ENCODE data around the gene C3orf38. TPM values are rescaled to one million over a fixed set of nuclear protein-coding genes. Genes with fewer than 3 reads are reported as not detected.

The C3orf38 gene
- polyA plus RNA-seq, 2 donors: 4.7 to 8.2 TPM

DNA sequence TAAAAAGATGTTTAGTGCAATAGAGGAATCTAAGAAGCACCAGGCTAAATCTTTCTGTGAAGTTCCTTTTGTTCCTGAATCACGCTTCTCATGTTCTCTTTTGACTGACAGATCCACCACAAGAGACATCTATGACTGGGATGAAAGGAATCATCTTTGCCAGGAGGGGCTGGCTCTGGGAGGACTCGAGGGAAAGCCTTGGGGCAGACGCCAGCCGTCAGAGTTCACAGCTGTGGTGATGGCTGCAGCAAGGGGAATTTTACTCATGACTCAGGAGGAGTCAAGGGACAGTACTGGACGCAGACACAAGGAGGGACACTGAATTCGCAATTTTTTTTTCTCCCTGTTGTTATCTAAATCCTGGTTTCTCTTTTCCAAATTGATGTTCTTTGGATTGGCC, 38.7 kb downstream of the C3orf38 start:
- 78 to 80% methylated on average over 6 of the region's 6 CpGs for WGBS, 2 donors
- no peaks in the 10 kb centered on the region for H3K4me1 ChIP-seq (ENCODE audit: control insufficient read depth in 2 of 2, insufficient read depth in 2 of 2, low read length in 1 of 2)
- no peaks in the 10 kb centered on the region for H3K9me3 ChIP-seq (ENCODE audit: control insufficient read depth in 2 of 2, insufficient read depth in 1 of 2, low read depth in 1 of 2, low read length in 1 of 2)
- no peaks in the 10 kb centered on the region for H3K27me3 ChIP-seq (ENCODE audit: control insufficient read depth in 1 of 2, insufficient read depth in 2 of 2, low read length in 2 of 2)
- H3K27ac ChIP-seq (ENCODE audit: low read depth in 2 of 2, low read length in 1 of 2): no peak overlapping the region
- H3K4me3 ChIP-seq (ENCODE audit: low read depth in 1 of 2, low read length in 2 of 2): no peak overlapping the region
- H3K36me3 ChIP-seq (ENCODE audit: control insufficient read depth in 2 of 2, insufficient read depth in 2 of 2, low read length in 1 of 2): no peaks in the 10 kb centered on the region

DNA sequence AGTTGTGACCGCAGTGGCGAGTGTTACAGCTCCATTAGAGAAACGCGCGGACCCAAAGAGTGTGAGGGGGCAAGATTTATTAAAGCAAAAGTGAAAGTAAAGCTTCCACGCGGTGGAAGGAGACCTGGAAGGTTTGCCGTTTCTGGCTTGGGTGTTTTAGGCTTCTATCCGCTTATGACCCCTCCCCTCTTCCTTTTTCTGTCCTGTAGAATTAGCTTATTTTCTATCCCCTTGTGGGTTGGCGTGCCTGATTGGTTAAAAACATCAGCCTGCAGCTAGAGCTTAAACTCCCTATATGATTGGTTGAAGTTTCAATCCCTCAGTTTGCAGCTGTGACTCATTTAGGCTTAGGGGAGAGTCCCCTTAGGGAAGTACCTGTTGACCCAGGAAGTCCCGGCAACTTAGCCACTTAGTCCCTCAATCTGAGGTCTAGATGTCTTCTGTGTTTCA, 39.6 kb downstream of the C3orf38 start:
- Histone ChIP-seq H3K27ac (ENCODE audit: low read depth in 2 of 2, low read length in 1 of 2) (no peak overlapping the region), H3K4me1 (ENCODE audit: control insufficient read depth in 2 of 2, insufficient read depth in 2 of 2, low read length in 1 of 2) (no peaks in the 10 kb centered on the region), H3K36me3 (ENCODE audit: control insufficient read depth in 2 of 2, insufficient read depth in 2 of 2, low read length in 1 of 2) (no peaks in the 10 kb centered on the region), H3K4me3 (ENCODE audit: low read depth in 1 of 2, low read length in 2 of 2) (no peak overlapping the region), H3K9me3 (ENCODE audit: control insufficient read depth in 2 of 2, insufficient read depth in 1 of 2, low read depth in 1 of 2, low read length in 1 of 2) (no peaks in the 10 kb centered on the region), H3K27me3 (ENCODE audit: control insufficient read depth in 1 of 2, insufficient read depth in 2 of 2, low read length in 2 of 2) (no peaks in the 10 kb centered on the region)
- 89 to 91% methylated on average over 11 of the region's 11 CpGs for WGBS, 2 donors

DNA sequence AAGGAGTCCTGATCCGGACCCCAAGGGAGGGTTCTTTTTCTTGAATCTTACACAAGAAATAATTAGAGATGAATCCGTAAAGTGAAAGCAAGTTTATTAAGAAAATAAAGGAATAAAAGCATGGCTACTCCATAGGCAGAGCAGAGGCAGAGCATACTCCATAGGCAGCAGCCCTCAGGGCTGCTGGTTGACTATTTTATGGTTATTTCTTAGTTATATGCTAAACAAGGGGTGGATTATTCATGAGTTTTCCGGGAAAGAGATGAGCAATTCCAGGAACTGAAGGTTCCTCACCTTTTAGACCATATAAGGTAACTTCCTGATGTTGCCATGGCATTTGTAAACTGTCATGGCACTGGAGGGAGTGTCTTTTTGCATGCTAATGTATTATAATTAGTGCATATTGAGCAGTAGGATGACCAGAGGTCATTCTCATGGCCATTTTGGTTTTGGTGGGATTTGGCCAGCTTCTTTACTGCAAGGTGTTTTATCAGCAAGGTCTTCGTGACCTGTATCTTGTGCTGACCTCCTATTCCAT, 42.2 kb downstream of the C3orf38 start:
- Histone ChIP-seq H3K27me3 (ENCODE audit: control insufficient read depth in 1 of 2, insufficient read depth in 2 of 2, low read length in 2 of 2) (no peaks in the 10 kb centered on the region), H3K9me3 (ENCODE audit: control insufficient read depth in 2 of 2, insufficient read depth in 1 of 2, low read depth in 1 of 2, low read length in 1 of 2) (no peaks in the 10 kb centered on the region), H3K4me3 (ENCODE audit: low read depth in 1 of 2, low read length in 2 of 2) (no peak overlapping the region), H3K4me1 (ENCODE audit: control insufficient read depth in 2 of 2, insufficient read depth in 2 of 2, low read length in 1 of 2) (no peaks in the 10 kb centered on the region), H3K27ac (ENCODE audit: low read depth in 2 of 2, low read length in 1 of 2) (no peak overlapping the region), H3K36me3 (ENCODE audit: control insufficient read depth in 2 of 2, insufficient read depth in 2 of 2, low read length in 1 of 2) (no peaks in the 10 kb centered on the region)
- 79 to 80% methylated on average over 4 of the region's 4 CpGs for WGBS, 2 donors

DNA sequence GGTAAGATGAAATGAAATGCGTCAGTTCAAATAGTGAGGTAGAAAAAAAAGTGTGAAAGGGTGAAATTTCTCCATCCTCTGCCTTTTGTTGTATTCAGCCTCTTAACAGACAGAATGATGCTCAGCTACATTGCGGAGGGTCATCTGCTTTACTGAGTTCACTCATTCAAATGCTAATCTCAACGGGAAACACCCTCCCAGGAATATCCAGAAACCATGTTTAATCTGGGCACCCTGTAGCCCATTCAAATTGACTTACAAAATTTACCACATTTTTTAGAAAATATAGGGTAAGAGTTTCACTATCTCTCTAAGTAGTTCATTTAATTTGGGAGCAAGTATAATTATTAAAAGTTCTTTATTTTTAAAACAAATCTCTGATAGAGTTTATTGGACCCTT, 42.9 kb downstream of the C3orf38 start:
- no peaks in the 10 kb centered on the region for H3K36me3 ChIP-seq (ENCODE audit: control insufficient read depth in 2 of 2, insufficient read depth in 2 of 2, low read length in 1 of 2)
- H3K27ac ChIP-seq (ENCODE audit: low read depth in 2 of 2, low read length in 1 of 2): no peak overlapping the region
- no peaks in the 10 kb centered on the region for H3K27me3 ChIP-seq (ENCODE audit: control insufficient read depth in 1 of 2, insufficient read depth in 2 of 2, low read length in 2 of 2)
- 57 to 64% methylated on average over 3 of the region's 3 CpGs for WGBS, 2 donors
- no peak overlapping the region for H3K4me3 ChIP-seq (ENCODE audit: low read depth in 1 of 2, low read length in 2 of 2)
- H3K4me1 ChIP-seq (ENCODE audit: control insufficient read depth in 2 of 2, insufficient read depth in 2 of 2, low read length in 1 of 2): no peaks in the 10 kb centered on the region
- no peaks in the 10 kb centered on the region for H3K9me3 ChIP-seq (ENCODE audit: control insufficient read depth in 2 of 2, insufficient read depth in 1 of 2, low read depth in 1 of 2, low read length in 1 of 2)

DNA sequence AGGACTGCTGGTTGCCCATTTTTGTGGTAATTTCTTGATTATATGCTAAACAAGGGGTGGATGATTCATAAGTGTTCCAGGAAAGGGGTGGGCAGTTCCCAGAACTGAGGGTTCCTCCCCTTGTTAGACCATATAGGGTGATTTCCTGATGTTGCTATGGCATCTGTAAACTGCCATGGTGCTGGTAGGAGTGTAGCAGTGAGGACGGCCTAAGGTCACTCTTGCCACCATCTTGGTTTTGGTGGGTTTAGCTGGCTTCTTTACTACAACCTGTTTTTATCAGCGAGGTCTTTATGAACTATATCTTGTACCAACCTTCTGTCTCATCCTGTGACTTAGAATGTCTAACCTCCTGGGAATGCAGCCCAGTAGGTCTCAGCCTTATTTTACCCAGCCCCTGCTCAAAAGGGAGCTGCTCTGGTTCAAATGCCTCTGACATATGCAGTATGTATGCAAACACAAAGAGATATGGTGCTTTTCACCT, 46.2 kb downstream of the C3orf38 start:
- 86 to 88% methylated on average over 2 of the region's 2 CpGs for WGBS, 2 donors
- no peak overlapping the region for H3K4me3 ChIP-seq (ENCODE audit: low read depth in 1 of 2, low read length in 2 of 2)

DNA sequence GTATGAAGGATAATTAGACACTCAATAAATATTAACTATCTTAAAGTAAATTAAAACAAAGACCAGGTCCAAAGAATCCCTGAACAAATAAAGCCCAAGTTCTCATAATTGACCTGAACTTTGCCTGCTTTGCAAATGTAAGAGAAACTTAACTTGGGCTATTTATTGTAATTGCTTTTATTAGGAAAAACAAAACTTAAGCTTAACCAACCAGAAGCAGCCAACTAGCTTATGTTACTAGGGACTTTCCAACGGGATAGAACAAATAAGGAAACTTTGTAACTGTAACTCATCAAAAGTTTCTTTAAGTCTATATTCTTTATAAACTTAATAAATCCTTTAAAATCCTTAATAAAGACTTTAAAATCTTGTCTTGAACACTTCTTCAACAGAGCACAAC, 48.4 kb downstream of the C3orf38 start:
- WGBS, 2 donors: 28 to 36% methylated on average over 1 of the region's 1 CpG

More for the DNA sequence above, 46.2 kb downstream of the C3orf38 start:
- no peaks in the 10 kb centered on the region for H3K27me3 ChIP-seq (ENCODE audit: control insufficient read depth in 1 of 2, insufficient read depth in 2 of 2, low read length in 2 of 2)
- H3K9me3 ChIP-seq (ENCODE audit: control insufficient read depth in 2 of 2, insufficient read depth in 1 of 2, low read depth in 1 of 2, low read length in 1 of 2): no peaks in the 10 kb centered on the region
- H3K27ac ChIP-seq (ENCODE audit: low read depth in 2 of 2, low read length in 1 of 2): no peak overlapping the region
- no peaks in the 10 kb centered on the region for H3K36me3 ChIP-seq (ENCODE audit: control insufficient read depth in 2 of 2, insufficient read depth in 2 of 2, low read length in 1 of 2)
- H3K4me1 ChIP-seq (ENCODE audit: control insufficient read depth in 2 of 2, insufficient read depth in 2 of 2, low read length in 1 of 2): no peaks in the 10 kb centered on the region

DNA sequence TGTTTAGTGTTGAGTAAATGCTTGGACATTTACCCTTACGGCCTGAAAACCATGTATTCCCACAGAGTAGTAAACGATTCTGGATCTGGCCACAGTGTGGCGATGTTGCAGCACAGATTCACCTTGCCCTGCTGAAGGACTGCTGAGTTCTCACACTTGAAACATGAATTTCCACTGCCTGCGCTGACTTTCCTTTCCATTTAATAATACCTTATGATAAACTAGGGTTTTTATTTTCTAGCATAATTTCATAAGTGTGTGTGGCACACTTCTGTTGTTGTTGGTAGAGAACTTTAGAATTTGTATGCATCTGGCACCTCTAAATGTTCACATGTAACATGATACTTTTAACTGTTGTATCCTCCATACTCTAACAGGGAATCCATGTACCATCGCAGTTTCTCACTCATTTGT, 53.9 kb downstream of the C3orf38 start:
- Histone ChIP-seq H3K9me3 (ENCODE audit: control insufficient read depth in 2 of 2, insufficient read depth in 1 of 2, low read depth in 1 of 2, low read length in 1 of 2) (no peaks in the 10 kb centered on the region), H3K27me3 (ENCODE audit: control insufficient read depth in 1 of 2, insufficient read depth in 2 of 2, low read length in 2 of 2) (no peaks in the 10 kb centered on the region), H3K4me1 (ENCODE audit: control insufficient read depth in 2 of 2, insufficient read depth in 2 of 2, low read length in 1 of 2) (no peaks in the 10 kb centered on the region), H3K36me3 (ENCODE audit: control insufficient read depth in 2 of 2, insufficient read depth in 2 of 2, low read length in 1 of 2) (no peaks in the 10 kb centered on the region), H3K27ac (ENCODE audit: low read depth in 2 of 2, low read length in 1 of 2) (no peak overlapping the region), H3K4me3 (ENCODE audit: low read depth in 1 of 2, low read length in 2 of 2) (no peak overlapping the region)
- WGBS, 2 donors: 11 to 15% methylated on average over 5 of the region's 5 CpGs

More for the DNA sequence above, 48.4 kb downstream of the C3orf38 start:
- no peaks in the 10 kb centered on the region for H3K36me3 ChIP-seq (ENCODE audit: control insufficient read depth in 2 of 2, insufficient read depth in 2 of 2, low read length in 1 of 2)
- no peaks in the 10 kb centered on the region for H3K27me3 ChIP-seq (ENCODE audit: control insufficient read depth in 1 of 2, insufficient read depth in 2 of 2, low read length in 2 of 2)
- no peaks in the 10 kb centered on the region for H3K4me1 ChIP-seq (ENCODE audit: control insufficient read depth in 2 of 2, insufficient read depth in 2 of 2, low read length in 1 of 2)
- no peaks in the 10 kb centered on the region for H3K9me3 ChIP-seq (ENCODE audit: control insufficient read depth in 2 of 2, insufficient read depth in 1 of 2, low read depth in 1 of 2, low read length in 1 of 2)
- no peak overlapping the region for H3K27ac ChIP-seq (ENCODE audit: low read depth in 2 of 2, low read length in 1 of 2)
- no peak overlapping the region for H3K4me3 ChIP-seq (ENCODE audit: low read depth in 1 of 2, low read length in 2 of 2)

Other genes with a start within 250 kb of the C3orf38 start
- gene CGGBP1, start 91.0 kb upstream of the C3orf38 start, polyA plus RNA-seq: 10 to 100 TPM; 17.7 to 24.9 TPM
- 1 to 10 TPM; 4.3 to 4.8 TPM for gene ZNF654, start 90.7 kb upstream of the C3orf38 start, polyA plus RNA-seq

All from esophagus (tissue), 2 donors.